Prostate gland (tissue), 2 donors: Measurements from ENCODE around the gene MED15.

ENCODE experiments used
- POLR2A ChIP-seq: fragments of 450-650 bp; IDR thresholded peaks from one replicate; pipeline ENCODE4 v1.6.1; 2016; ENCODE audit warnings: antibody characterized with exemption, mild to moderate bottlenecking
- POLR2AphosphoS5 ChIP-seq: sonication (generic); formaldehyde crosslinking; IDR thresholded peaks from one replicate; pipeline ENCODE4 v1.6.1; 2017; ENCODE audit warnings: antibody characterized with exemption
- TF ChIP-seq, protein P1 (sequence below), 4 experiments: fragments of 200-600 bp in 2 of 4; fragments of 450-650 bp in 2 of 4; sonication (generic) in 2 of 4; IDR thresholded peaks; 1 replicate in 3 of 4; 2 replicates in 1 of 4; pipeline ENCODE4 v1.5.1; 2016 to 2019; ENCODE audit warnings: antibody characterized with exemption in 4 of 4, mild to moderate bottlenecking in 2 of 4, moderate library complexity in 2 of 4

DNA sequence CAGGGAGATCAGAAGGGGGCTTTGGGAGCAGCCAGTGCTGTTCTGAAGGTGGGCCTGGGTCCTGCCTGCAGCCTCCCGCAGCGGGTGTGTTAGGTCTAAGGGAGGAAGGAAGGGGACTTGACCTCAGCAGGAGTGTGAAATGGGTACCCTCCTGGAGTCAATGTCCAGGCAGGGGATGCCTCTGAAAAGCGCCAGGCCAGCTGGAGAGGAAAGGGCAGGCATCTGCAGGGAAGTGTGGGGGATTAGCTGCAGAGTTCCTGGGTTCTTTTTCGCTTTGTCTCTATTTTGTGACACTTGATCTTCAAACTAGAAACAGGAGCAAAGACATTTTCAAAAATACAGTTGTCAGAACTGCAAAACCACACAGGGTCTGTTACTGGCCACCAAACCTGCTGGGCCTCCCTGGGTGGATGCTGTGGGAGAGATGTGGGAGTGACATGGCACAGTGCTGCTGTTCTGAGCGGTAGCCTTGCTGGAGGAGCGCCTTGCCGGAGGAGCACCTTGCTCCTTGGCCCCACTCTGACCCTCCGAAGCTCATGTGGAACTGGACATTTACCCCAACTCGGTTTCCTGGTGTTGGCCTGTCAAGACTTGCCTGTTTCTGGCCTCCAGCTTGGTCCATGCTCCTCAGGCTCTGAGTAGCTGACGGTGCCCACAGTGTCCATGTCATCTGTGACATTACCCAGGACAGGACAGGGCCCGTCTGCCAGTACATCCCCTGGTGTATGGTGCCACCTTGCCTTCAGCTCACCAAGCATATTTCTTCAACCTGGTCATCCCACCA, 25.9 kb downstream of the MED15 start:
- TF ChIP-seq POLR2A (no peak), POLR2AphosphoS5 (no peak)
- TF ChIP-seq, protein P1, sequence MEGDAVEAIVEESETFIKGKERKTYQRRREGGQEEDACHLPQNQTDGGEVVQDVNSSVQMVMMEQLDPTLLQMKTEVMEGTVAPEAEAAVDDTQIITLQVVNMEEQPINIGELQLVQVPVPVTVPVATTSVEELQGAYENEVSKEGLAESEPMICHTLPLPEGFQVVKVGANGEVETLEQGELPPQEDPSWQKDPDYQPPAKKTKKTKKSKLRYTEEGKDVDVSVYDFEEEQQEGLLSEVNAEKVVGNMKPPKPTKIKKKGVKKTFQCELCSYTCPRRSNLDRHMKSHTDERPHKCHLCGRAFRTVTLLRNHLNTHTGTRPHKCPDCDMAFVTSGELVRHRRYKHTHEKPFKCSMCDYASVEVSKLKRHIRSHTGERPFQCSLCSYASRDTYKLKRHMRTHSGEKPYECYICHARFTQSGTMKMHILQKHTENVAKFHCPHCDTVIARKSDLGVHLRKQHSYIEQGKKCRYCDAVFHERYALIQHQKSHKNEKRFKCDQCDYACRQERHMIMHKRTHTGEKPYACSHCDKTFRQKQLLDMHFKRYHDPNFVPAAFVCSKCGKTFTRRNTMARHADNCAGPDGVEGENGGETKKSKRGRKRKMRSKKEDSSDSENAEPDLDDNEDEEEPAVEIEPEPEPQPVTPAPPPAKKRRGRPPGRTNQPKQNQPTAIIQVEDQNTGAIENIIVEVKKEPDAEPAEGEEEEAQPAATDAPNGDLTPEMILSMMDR (IDR thresholded peaks at IDR 0.05) = no peak
